ENCODE results near the gene ITGB8.

DNA sequence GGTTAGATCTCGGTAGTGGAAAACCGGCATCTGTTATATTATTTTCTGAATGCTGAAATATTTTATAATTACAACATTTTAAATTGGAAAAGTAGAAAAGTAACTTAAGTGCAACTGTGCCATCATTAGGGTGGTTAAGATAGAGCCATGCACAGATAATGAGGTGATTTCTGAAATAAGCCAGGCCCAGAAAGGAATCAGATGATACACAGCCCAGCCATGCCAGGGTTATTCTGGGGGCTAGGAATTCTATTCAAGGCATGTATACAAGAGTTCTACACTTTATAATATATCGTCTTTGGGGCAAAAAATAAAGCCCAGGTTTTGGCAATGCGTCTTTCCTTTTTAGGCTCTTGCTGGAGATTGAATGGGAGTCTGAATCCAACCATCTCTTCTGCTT lies 128.7 kb downstream of the ITGB8 start:
- TF ChIP-seq YY1 (IDR thresholded peaks at IDR 0.05; ENCODE audit: insufficient read depth, insufficient read length): no peak
- no peak for TF ChIP-seq SUZ12 (IDR thresholded peaks at IDR 0.05; ENCODE audit: extremely low read depth, insufficient read depth, insufficient read length)
- no peak for TF ChIP-seq ZNF274 (IDR thresholded peaks at IDR 0.05; ENCODE audit: low read depth, low read length)
